B cell (primary cell): ENCODE results near the gene SLC24A3. TPM values are rescaled to one million over a fixed set of nuclear protein-coding genes. Genes with fewer than 3 reads are reported as not detected.

ENCODE experiments used
- ATAC-seq: fragments of 200-7000 bp; cut with Tn5 transposase; one replicate; pipeline ENCODE4 v1.10.0; 2021; ENCODE audit warnings: low read depth, mild to moderate bottlenecking, moderate number of reproducible peaks, moderate library complexity
- CTCF ChIA-PET: fragments of 350-600 bp; sonication (Branson Sonifier 250); formaldehyde crosslinking; loops from one replicate; lab custom pipeline; 2021; ENCODE audit warnings: antibody characterized with exemption, inconsistent platforms; lab: Charles Lee
- POLR2A ChIA-PET: fragments of 350-600 bp; sonication (Branson Sonifier 250); formaldehyde crosslinking; loops from one replicate; lab custom pipeline; 2021; ENCODE audit warnings: antibody characterized with exemption; lab: Charles Lee
- DNase-seq: peaks from one replicate; pipeline ENCODE4 v3.0.0; 2013
- H2AFZ ChIP-seq: 2 replicates; pipeline ENCODE4 v1.6.1; 2012; ENCODE audit warnings: mild to moderate bottlenecking, low read depth, low read length; ENCODE audit not compliant: insufficient read depth, poor library complexity, severe bottlenecking
- H3K27ac ChIP-seq, 2 donors: 1 replicate in 1 of 2; 2 replicates in 1 of 2; pipeline ENCODE4 v1.5.1; 2012 to 2013; ENCODE audit warnings: low read length in 2 of 2, mild to moderate bottlenecking in 2 of 2, moderate library complexity in 1 of 2
- H3K27me3 ChIP-seq, 4 experiments: fragments of 200-600 bp in 1 of 4; sonication (generic) in 1 of 4; replicated peaks in 1 of 4; 1 replicate in 2 of 4; 2 replicates in 2 of 4; pipeline versions ENCODE4 v1.6.1 to v1.7.0; 2013 to 2016; ENCODE audit warnings: low read length in 3 of 4, mild to moderate bottlenecking in 2 of 4, mixed read lengths in 1 of 4, moderate library complexity in 1 of 4; ENCODE audit not compliant: insufficient read depth in 4 of 4, control insufficient read depth in 3 of 4; ENCODE audit errors: control extremely low read depth in 1 of 4
- H3K36me3 ChIP-seq, 2 experiments: replicated peaks in 1 of 2; 1 replicate in 1 of 2; 2 replicates in 1 of 2; pipeline versions ENCODE4 v1.6.1 to v1.7.1; 2013; ENCODE audit warnings: low read length in 1 of 2; ENCODE audit not compliant: insufficient read depth in 2 of 2, control insufficient read depth in 1 of 2; ENCODE audit errors: control extremely low read depth in 1 of 2, extremely low read depth in 1 of 2
- H3K4me1 ChIP-seq, 2 donors: fragments of 200-600 bp in 1 of 2; sonication (generic) in 1 of 2; 1 replicate in 1 of 2; 2 replicates in 1 of 2; pipeline versions ENCODE4 v1.5.1 to v1.6.1; 2013 to 2017; ENCODE audit warnings: low read length in 2 of 2; ENCODE audit not compliant: control insufficient read depth in 2 of 2, insufficient read depth in 2 of 2
- H3K4me2 ChIP-seq: replicated peaks from 2 replicates; pipeline ENCODE3; 2012; ENCODE audit warnings: mild to moderate bottlenecking, low read depth, low read length; ENCODE audit not compliant: poor library complexity, severe bottlenecking
- H3K4me3 ChIP-seq, 5 experiments: fragments of 200-600 bp in 1 of 5; sonication (generic) in 1 of 5; 1 replicate in 3 of 5; 2 replicates in 2 of 5; pipeline versions ENCODE4 v1.5.1 to v1.7.0; 2011 to 2016; ENCODE audit warnings: low read length in 4 of 5, mild to moderate bottlenecking in 4 of 5, low read depth in 2 of 5, control low read depth in 1 of 5, moderate library complexity in 1 of 5; ENCODE audit not compliant: insufficient read depth in 1 of 5; ENCODE audit errors: control extremely low read depth in 1 of 5, extremely low read depth in 1 of 5
- H3K79me2 ChIP-seq: fragments of 200-600 bp; sonication (generic); one replicate; pipeline ENCODE4 v1.6.0; 2016; ENCODE audit warnings: low read length; ENCODE audit not compliant: control insufficient read depth, insufficient read depth
- H3K9ac ChIP-seq: fragments of 200-600 bp; sonication (generic); 2 replicates; pipeline ENCODE4 v1.6.1; 2017; ENCODE audit warnings: mild to moderate bottlenecking, low read length, moderate library complexity
- H3K9me3 ChIP-seq, 3 donors: one replicate each; pipeline versions ENCODE4 v1.6.1 to v1.7.1; 2013; ENCODE audit warnings: low read length in 2 of 3; ENCODE audit not compliant: control insufficient read depth in 2 of 3, insufficient read depth in 1 of 3; ENCODE audit errors: control extremely low read depth in 1 of 3
- H4K20me1 ChIP-seq: 2 replicates; pipeline ENCODE4 v1.6.0; 2012; ENCODE audit warnings: mild to moderate bottlenecking, low read length; ENCODE audit not compliant: insufficient read depth, control insufficient read depth, poor library complexity, severe bottlenecking
- H3K27ac Mint-ChIP-seq: one replicate; pipeline ENCODE4 v1.8.0; 2021; ENCODE audit warnings: mixed read lengths
- H3K27me3 Mint-ChIP-seq: one replicate; pipeline ENCODE4 v1.8.0; 2021; ENCODE audit warnings: mixed read lengths
- H3K4me1 Mint-ChIP-seq: one replicate; pipeline ENCODE4 v1.8.0; 2021; ENCODE audit warnings: mixed read lengths
- H3K4me3 Mint-ChIP-seq: one replicate; pipeline ENCODE4 v1.8.0; 2021; ENCODE audit warnings: mixed read lengths
- H3K9me3 Mint-ChIP-seq: one replicate; pipeline ENCODE4 v1.8.0; 2022; ENCODE audit warnings: mixed read lengths; ENCODE audit not compliant: insufficient read depth
- CTCF ChIP-seq: fragments of 200-600 bp; IDR thresholded peaks from one replicate; pipeline ENCODE4 v1.8.0; 2022; ENCODE audit warnings: antibody characterized with exemption, mild to moderate bottlenecking
- EZH2 ChIP-seq: IDR thresholded peaks from 2 replicates; pipeline ENCODE4 v1.6.1; 2012; ENCODE audit warnings: borderline replicate concordance, low read depth, mild to moderate bottlenecking, moderate library complexity, low read length; ENCODE audit not compliant: insufficient read depth, poor library complexity, severe bottlenecking
- WGBS: methylation state at CpG from one replicate; pipeline ENCODE4 v1.1.5; 2013; ENCODE audit warnings: missing lambda C conversion rate; ENCODE audit not compliant: insufficient coverage; 5-methylcytosine and 5-hydroxymethylcytosine counted together
- intact Hi-C: fragments of 100-400 bp; cut with micrococcal nuclease; formaldehyde crosslinking; loops from one replicate; pipeline ENCODE4 v1.10.0; 2022
- polyA plus RNA-seq: library from polyadenylated mRNA; depleted of rRNA; stranded (reverse); fragments of >200 nt; gene quantifications from 2 replicates; pipeline ENCODE4 v1.2.3, GENCODE V29; 2012
- total RNA-seq, 2 donors: library from RNA; stranded (reverse); fragments of 120-200 nt in 1 of 2; gene quantifications; 1 replicate in 1 of 2; 2 replicates in 1 of 2; pipeline versions ENCODE4 v1.2.3 to v1.2.4, GENCODE V29; 2013 to 2022

SLC24A3 gene
- total and polyA plus RNA-seq, 2 donors (not counting 1 experiment from before 2014, with no cell fraction given), result not detected

- 96% methylated on average over 4 of the region's 5 CpGs for WGBS
- H3K4me3 Mint-ChIP-seq, result no peak overlapping the region
- no peaks in the 10 kb centered on the region for H3K27me3 ChIP-seq
- H3K9ac ChIP-seq, result no peak overlapping the region
- no peak overlapping the region for H3K4me2 ChIP-seq
- no peaks in the 10 kb centered on the region for H3K79me2 ChIP-seq
- no peak overlapping the region for H2AFZ ChIP-seq
- H3K27me3 Mint-ChIP-seq, result peaks cover 5% of the 10 kb centered on the region
- ChIA-PET POLR2A (no interaction called here), CTCF (no interaction called here)
- H3K27ac Mint-ChIP-seq, result no peak overlapping the region
- intact Hi-C loops, result no loop called here
- H3K9me3 Mint-ChIP-seq, result no peaks in the 10 kb centered on the region
- no peaks in the 10 kb centered on the region for H3K4me1 Mint-ChIP-seq
- H3K27ac ChIP-seq, result no peak overlapping the region
- no peaks in the 10 kb centered on the region for H3K36me3 ChIP-seq
- no peaks in the 10 kb centered on the region for H4K20me1 ChIP-seq
- no peaks in the 10 kb centered on the region for H3K9me3 ChIP-seq
- no peak for ATAC-seq
- DNase-seq, result no peak
- no peaks in the 10 kb centered on the region for H3K4me1 ChIP-seq
- no peak overlapping the region for H3K4me3 ChIP-seq
- TF ChIP-seq CTCF (no peak), EZH2 (no peak)
These were observed 377.4 kb downstream of the SLC24A3 start for GRCh38 chr20:19589787-19590362.

GRCh38 chr20:19590382-19590781, 377.9 kb downstream of the SLC24A3 start:
- Histone ChIP-seq H3K27ac (no peak overlapping the region), H3K79me2 (no peaks in the 10 kb centered on the region), H4K20me1 (no peaks in the 10 kb centered on the region), H3K4me3 (no peak overlapping the region), H3K36me3 (no peaks in the 10 kb centered on the region), H3K9ac (no peak overlapping the region), H3K4me1 (no peaks in the 10 kb centered on the region), H2AFZ (no peak overlapping the region), H3K9me3 (no peaks in the 10 kb centered on the region), H3K27me3 (no peaks in the 10 kb centered on the region), H3K4me2 (no peak overlapping the region)
- WGBS, result 97% methylated on average over 3 of the region's 3 CpGs
- Mint-ChIP-seq H3K9me3 (no peaks in the 10 kb centered on the region), H3K27ac (no peak overlapping the region), H3K4me1 (no peaks in the 10 kb centered on the region), H3K27me3 (peaks cover 5% of the 10 kb centered on the region), H3K4me3 (no peak overlapping the region)
- DNase-seq (no peak), ATAC-seq (no peak)
- intact Hi-C loops, result no loop called here
- ChIA-PET POLR2A (no interaction called here), CTCF (no interaction called here)
- no peak for TF ChIP-seq CTCF
- TF ChIP-seq EZH2, result no peak
